Measurements from ENCODE around the gene MYG1. TPM values are rescaled to one million over a fixed set of nuclear protein-coding genes. Genes with fewer than 3 reads are reported as not detected.
A peak's percentile ranks its signal among the peaks of the same experiment; 100 is the strongest.
"Not testable (repeated sequence)": the region's sequence is repeated elsewhere in the genome, so short reads cannot be mapped to it uniquely, and the experiment has no call there.

The MYG1 gene
- total and polyA plus RNA-seq, 5 experiments from 2014 or later = 48.3 to 81.2 (median 64.4) TPM

- Mint-ChIP-seq H3K27ac (peak overlapping the region in 2 of 10 donors; percentile 33 to 71), H3K27me3 (no peaks in the 10 kb centered on the region), H3K4me1 (peaks cover 4 to 8% (median 6%) of the 10 kb centered on the region in 4 donors), H3K4me3 (no peak overlapping the region), H3K9me3 (no peaks in the 10 kb centered on the region), H3K36me3 (peaks cover 6 to 81% (median 17%) of the 10 kb centered on the region in 3 donors)
- DNase-seq (no peak), ATAC-seq (no peak)
- POLR2A ChIA-PET = no interaction called here
Observed at GRCh38 chr12:53313996-53314395, 14.5 kb downstream of the MYG1 start.

DNA sequence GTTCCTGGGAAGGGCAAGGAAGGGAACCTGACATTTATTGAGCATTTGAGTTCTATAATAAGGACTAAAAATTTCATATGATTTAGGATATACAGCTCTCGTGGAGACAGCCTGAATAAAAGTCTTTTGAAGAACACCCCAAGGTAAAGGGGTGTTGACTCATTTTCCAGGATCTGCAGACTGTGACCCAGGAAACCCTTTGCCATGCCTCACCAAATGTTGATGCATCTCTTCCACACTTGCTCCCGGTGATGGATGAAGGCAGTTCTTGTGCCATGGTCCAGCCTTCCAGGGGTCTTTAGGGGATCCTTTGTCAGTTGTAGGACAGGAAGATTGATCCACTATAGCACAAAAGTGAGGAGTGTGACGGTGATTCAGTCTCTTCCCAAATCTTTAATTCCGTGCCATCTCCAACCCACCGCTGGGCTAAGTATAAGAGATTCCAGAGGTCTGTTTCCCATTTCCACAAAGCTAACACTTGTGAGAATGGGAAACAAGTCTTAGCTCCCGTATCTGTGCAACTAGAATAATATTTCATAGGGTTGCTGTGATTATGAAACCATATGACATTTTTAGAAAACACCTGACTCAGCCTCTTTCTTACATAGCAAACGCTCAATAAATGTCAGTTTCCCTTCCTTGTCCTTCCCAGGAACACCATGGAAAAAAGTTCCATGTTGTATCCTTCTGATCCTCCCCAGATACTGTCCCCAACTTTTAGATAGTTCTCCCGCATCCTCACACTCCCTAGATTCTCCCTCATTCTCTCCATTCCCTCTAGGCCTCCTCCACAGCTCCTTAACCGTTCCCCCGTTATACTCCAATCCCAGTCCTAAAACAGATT is 21.1 kb downstream of the MYG1 start:
- POLR2A ChIA-PET = interaction anchor here (0.7 to 5.2 kb wide), 33 partner anchors 10 to 1413 kb away, joined by 3 to 80 read pairs (median 5); partner anchors contain the start of genes CSAD, EIF4B, ESPL1 and ITGB7
- H3K27ac Mint-ChIP-seq = peak overlapping the region; percentile 96 to 99 (median 97)
- H3K36me3 Mint-ChIP-seq = peaks cover 6 to 45% (median 9%) of the 10 kb centered on the region in 3 donors
- H3K27me3 Mint-ChIP-seq = no peaks in the 10 kb centered on the region
- ATAC-seq (no peak), DNase-seq (no peak)
- H3K9me3 Mint-ChIP-seq = no peaks in the 10 kb centered on the region
- H3K4me1 Mint-ChIP-seq = peaks cover 27 to 48% (median 43%) of the 10 kb centered on the region in 4 donors
- H3K4me3 Mint-ChIP-seq = peak overlapping the region; percentile 90 to 100 (median 98)

- peak in 9 of 10 donors; percentile 28 to 76 (median 50) for DNase-seq
- Mint-ChIP-seq H3K27ac (peak overlapping the region; percentile 94 to 98 (median 96)), H3K36me3 (peaks cover 0 to 12% (median 2%) of the 10 kb centered on the region in 3 donors), H3K9me3 (no peaks in the 10 kb centered on the region), H3K27me3 (peaks cover 0 to 2% (median 0%) of the 10 kb centered on the region in 5 donors), H3K4me1 (peaks cover 29 to 49% (median 41%) of the 10 kb centered on the region in 4 donors), H3K4me3 (peak overlapping the region; percentile 87 to 99 (median 96))
- POLR2A ChIA-PET = interaction anchor here (0.5 to 5.4 kb wide), 17 partner anchors 12 to 402 kb away, joined by 3 to 80 read pairs (median 5); partner anchors contain the start of genes CSAD, MAP3K12, MYG1 and PFDN5
- peak; percentile 47 to 48 for ATAC-seq
Observed at GRCh38 chr12:53324113-53324778, 24.8 kb downstream of the MYG1 start.

- DNase-seq = peak; percentile 70 to 90 (median 75)
- Mint-ChIP-seq H3K9me3 (no peaks in the 10 kb centered on the region), H3K4me3 (peak overlapping the region; percentile 87 to 99 (median 96)), H3K27ac (peak overlapping the region; percentile 94 to 98 (median 96)), H3K27me3 (peaks cover 0 to 2% (median 0%) of the 10 kb centered on the region in 5 donors), H3K4me1 (peaks cover 29 to 45% (median 39%) of the 10 kb centered on the region in 4 donors), H3K36me3 (peaks cover 0 to 7% (median 2%) of the 10 kb centered on the region in 3 donors)
- POLR2A ChIA-PET = interaction anchor here (0.6 to 5.4 kb wide), 17 partner anchors 10 to 402 kb away, joined by 3 to 80 read pairs (median 4); partner anchors contain the start of genes CSAD, MYG1, PFDN5 and SP1
- ATAC-seq = peak; percentile 56 to 66
Observed at GRCh38 chr12:53324779-53325510, 25.4 kb downstream of the MYG1 start.

GRCh38 chr12:53325511-53326061 is 26.1 kb downstream of the MYG1 start:
- Mint-ChIP-seq H3K36me3 (peaks cover 0 to 2% (median 0%) of the 10 kb centered on the region in 3 donors), H3K27ac (peak overlapping the region in 5 of 10 donors; percentile 56 to 96 (median 66)), H3K4me1 (peaks cover 27 to 39% (median 32%) of the 10 kb centered on the region in 4 donors), H3K4me3 (peak overlapping the region; percentile 80 to 99 (median 87)), H3K9me3 (no peaks in the 10 kb centered on the region), H3K27me3 (peaks cover 0 to 2% (median 0%) of the 10 kb centered on the region in 5 donors)
- POLR2A ChIA-PET = interaction anchor here (0.6 to 5.4 kb wide), 16 partner anchors 9 to 227 kb away, joined by 3 to 80 read pairs (median 4); partner anchors contain the start of genes CSAD, MYG1, PFDN5 and SOAT2
- ATAC-seq (no peak), DNase-seq (peak in 4 of 10 donors; percentile 15 to 33 (median 26))

DNA sequence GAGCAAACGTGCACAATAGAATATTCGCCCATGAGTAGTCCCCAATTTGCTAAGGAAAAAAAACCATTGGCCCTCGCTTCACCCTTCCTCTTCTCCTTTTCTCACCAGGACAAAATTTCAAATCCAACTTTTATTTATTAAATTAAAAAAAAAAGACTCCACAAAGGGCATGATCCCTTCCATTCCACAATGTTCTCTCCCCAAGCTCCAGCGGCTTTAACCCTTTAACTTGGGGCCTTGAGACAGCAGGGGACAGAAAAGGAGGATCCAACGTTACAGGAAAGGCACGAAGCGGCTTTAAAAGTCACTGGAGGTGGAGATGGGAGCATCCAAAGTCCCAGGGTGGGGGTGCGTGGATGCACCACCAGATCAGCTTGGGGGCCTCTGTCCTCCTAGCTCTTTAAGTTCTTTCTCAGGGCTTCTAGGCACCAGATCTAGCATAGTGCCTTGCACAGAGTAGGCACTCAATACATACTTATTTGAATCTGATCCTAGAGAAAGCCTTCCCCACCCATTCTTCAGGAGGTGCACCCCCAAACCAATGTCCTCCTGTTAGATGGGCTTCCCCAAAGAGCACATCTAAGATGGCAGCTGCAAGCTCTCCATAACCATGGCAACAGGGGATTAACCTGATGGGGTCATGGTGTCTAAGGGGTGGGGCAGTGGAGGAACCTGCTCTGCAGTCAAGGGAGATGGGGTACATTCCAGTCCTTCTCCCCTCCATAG is 27.1 kb downstream of the MYG1 start:
- POLR2A ChIA-PET = interaction anchor here (0.5 to 5.4 kb wide), 5 partner anchors 18 to 179 kb away, joined by 3 to 24 read pairs (median 5); partner anchors contain the start of gene SP1
- Mint-ChIP-seq H3K9me3 (no peaks in the 10 kb centered on the region), H3K4me3 (peak overlapping the region; percentile 71 to 99 (median 82)), H3K4me1 (peaks cover 17 to 28% (median 22%) of the 10 kb centered on the region in 4 donors), H3K27ac (peak overlapping the region in 7 of 10 donors; percentile 66 to 89 (median 83)), H3K27me3 (peaks cover 0 to 2% (median 0%) of the 10 kb centered on the region in 5 donors), H3K36me3 (no peaks in the 10 kb centered on the region)
- no peak for DNase-seq
- ATAC-seq = no peak

GRCh38 chr12:53327435-53328042 is 28.0 kb downstream of the MYG1 start:
- Mint-ChIP-seq H3K4me1 (peaks cover 15 to 23% (median 20%) of the 10 kb centered on the region in 4 donors), H3K36me3 (no peaks in the 10 kb centered on the region), H3K4me3 (peak overlapping the region in 6 of 10 donors; percentile 2 to 81 (median 48)), H3K9me3 (no peaks in the 10 kb centered on the region), H3K27me3 (peaks cover 0 to 10% (median 4%) of the 10 kb centered on the region in 5 donors), H3K27ac (peak overlapping the region in 5 of 10 donors; percentile 6 to 54 (median 28))
- POLR2A ChIA-PET = interaction anchor here (2.1 to 5.4 kb wide), 2 partner anchors 17 to 52 kb away, joined by 11 to 24 read pairs; partner anchors contain the start of gene SP1
- DNase-seq = no peak
- no peak for ATAC-seq

GRCh38 chr12:53328043-53328435 is 28.5 kb downstream of the MYG1 start:
- POLR2A ChIA-PET = interaction anchor here (2.1 kb wide), 1 partner anchor 17 kb away, joined by 11 read pairs; no protein-coding TSS in a partner anchor

GRCh38 chr12:53330671-53331070 is 31.2 kb downstream of the MYG1 start:
- Mint-ChIP-seq H3K27ac (no peak overlapping the region), H3K9me3 (no peaks in the 10 kb centered on the region), H3K4me3 (no peak overlapping the region), H3K4me1 (peaks cover 0 to 7% (median 6%) of the 10 kb centered on the region in 4 donors), H3K36me3 (no peaks in the 10 kb centered on the region), H3K27me3 (peaks cover 0 to 39% (median 7%) of the 10 kb centered on the region in 5 donors)
- ATAC-seq (no peak), DNase-seq (no peak)
- POLR2A ChIA-PET = interaction anchor here (0.6 kb wide), 1 partner anchor 109 kb away, joined by 3 read pairs; no protein-coding TSS in a partner anchor

More at GRCh38 chr12:53328043-53328435, 28.5 kb downstream of the MYG1 start:
- H3K27me3 Mint-ChIP-seq = peaks cover 0 to 13% (median 4%) of the 10 kb centered on the region in 5 donors
- no peak overlapping the region for H3K4me3 Mint-ChIP-seq
- DNase-seq (no peak), ATAC-seq (no peak)
- peaks cover 15 to 20% (median 16%) of the 10 kb centered on the region in 4 donors for H3K4me1 Mint-ChIP-seq
- H3K27ac Mint-ChIP-seq = peak overlapping the region in 3 of 10 donors; percentile 8 to 54 (median 22)
- no peaks in the 10 kb centered on the region for H3K9me3 Mint-ChIP-seq
- H3K36me3 Mint-ChIP-seq = no peaks in the 10 kb centered on the region

DNA sequence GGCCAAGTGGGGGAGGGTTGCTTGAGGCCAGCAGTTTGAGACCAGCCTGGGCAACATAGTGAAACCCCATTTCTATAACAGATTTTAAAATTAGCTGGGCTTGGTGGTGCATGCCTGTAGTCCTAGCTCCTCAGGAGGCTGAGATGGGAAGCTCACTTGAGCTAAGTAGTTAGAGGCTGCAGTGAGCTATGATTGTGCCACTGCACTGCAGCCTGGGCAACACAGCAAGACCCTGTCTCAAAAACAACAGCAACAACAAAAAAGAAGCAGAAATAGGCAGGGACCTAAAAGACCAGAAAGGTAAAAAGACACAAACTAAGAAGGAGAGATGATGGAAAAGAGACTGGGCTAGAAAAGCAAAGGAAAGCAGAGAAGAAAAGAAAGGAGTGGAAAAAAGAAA is 32.8 kb downstream of the MYG1 start:
- DNase-seq, H3K36me3 Mint-ChIP-seq, ATAC-seq, POLR2A ChIA-PET, H3K9me3 Mint-ChIP-seq: not testable (repeated sequence)
- peaks cover 0 to 10% (median 6%) of the 10 kb centered on the region in 4 donors for H3K4me1 Mint-ChIP-seq
- peak overlapping the region in 1 of 10 donors; percentile 35 for H3K27ac Mint-ChIP-seq
- H3K27me3 Mint-ChIP-seq = peaks cover 11 to 56% (median 18%) of the 10 kb centered on the region in 5 donors
- H3K4me3 Mint-ChIP-seq = peak overlapping the region in 1 of 10 donors; percentile 45
